ENCODE data around the gene ELL.

ELL gene

GRCh38 chr19:18439025-18439909, 82.6 kb downstream of the ELL start:
- TF ChIP-seq GATA2 (IDR thresholded peaks at IDR 0.05; ENCODE audit: low read depth, low read length) (no peak), GATA3 (IDR thresholded peaks at IDR 0.05; ENCODE audit: low read depth, low read length) (no peak)

DNA sequence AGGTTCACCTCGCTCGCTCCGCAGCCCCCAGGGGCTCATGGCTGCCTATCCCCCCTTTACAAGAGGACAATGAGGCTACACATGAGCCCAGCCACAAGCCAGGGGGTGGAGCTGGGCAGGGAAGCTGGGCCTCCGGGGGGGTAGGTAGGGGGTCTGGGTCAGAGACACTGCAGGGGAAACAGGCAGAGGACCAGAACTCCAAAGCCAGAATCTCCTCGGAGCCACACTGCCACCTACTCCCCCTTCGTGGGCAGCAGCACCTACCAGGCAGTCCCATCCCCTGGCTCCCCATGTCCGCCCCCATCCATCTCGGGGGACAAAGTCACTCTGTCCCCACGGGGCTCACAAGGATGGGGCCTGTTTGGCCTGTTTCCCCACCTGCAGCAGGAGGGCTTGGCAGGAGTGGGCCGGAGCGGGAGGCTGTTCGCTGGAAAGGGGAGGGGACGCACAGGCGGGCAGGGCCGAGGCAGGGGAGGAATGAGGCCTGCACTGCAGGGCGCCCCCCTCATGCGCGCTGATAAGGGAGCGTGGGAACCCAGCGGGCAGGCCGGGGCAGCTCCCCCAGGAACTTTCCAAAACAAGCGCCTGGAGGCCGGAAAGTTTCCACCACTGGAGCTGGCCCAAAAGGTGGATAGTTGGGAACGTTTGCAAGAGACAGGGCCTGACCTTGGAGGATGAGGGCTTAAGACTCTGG, 83.4 kb downstream of the ELL start:
- TF ChIP-seq GATA3 (IDR thresholded peaks at IDR 0.05; ENCODE audit: low read depth, low read length) (no peak), GATA2 (IDR thresholded peaks at IDR 0.05; ENCODE audit: low read depth, low read length) (no peak)

- no peak for TF ChIP-seq GATA2 (IDR thresholded peaks at IDR 0.05; ENCODE audit: low read depth, low read length)
- TF ChIP-seq GATA3 (IDR thresholded peaks at IDR 0.05; ENCODE audit: low read depth, low read length), result no peak
Measured at GRCh38 chr19:18437491-18438330, 84.2 kb downstream of the ELL start, which contains the start of gene ISYNA1. TSS of gene ISYNA1 (minus strand) at chr19:18438133. CDS start at chr19:18437979, 154 bp downstream.

GRCh38 chr19:18436671-18437490, 85.0 kb downstream of the ELL start:
- TF ChIP-seq GATA3 (IDR thresholded peaks at IDR 0.05; ENCODE audit: low read depth, low read length) (no peak), GATA2 (IDR thresholded peaks at IDR 0.05; ENCODE audit: low read depth, low read length) (no peak)

DNA sequence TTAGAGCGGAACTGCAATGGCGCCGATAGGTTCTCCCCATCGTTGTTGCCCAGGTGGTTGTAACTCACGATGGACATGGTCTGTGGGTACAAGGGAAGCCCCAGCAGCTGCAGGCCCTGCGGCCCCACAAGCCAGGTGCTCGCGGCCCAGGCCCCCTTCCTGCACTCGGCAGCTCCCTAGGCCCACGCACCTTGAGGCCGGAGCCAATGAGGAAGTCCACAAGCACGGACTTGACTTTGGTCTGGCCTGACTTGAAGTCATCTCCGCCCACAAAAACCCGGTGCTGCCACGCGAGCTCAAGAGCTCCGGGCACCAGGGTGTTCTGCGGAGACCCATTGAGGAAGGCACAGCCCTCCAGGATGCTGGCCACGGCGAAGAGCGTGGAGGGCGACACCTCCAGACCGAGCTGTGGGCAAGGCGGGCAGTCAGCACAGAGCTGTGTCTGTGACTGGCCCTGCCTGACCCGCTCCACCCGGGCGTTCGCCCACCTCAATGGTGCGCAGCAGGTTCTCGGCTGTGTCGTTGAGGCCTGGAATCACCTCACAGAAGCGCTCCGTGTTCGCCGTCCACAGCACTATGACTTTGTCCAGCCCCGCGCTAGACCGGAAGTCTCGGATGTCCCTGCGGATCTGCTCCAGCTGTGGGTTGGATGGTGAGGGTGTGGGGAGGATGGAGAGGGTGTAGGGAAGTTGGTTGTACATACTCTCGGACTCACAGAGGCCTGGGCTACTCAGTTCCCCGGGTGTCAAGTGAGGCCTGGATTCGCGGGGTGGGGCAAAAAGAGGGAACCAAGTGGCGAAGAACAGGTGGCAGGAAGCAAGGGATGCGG, 85.8 kb downstream of the ELL start:
- TF ChIP-seq GATA2 (IDR thresholded peaks at IDR 0.05; ENCODE audit: low read depth, low read length), result no peak
- TF ChIP-seq GATA3 (IDR thresholded peaks at IDR 0.05; ENCODE audit: low read depth, low read length), result no peak

DNA sequence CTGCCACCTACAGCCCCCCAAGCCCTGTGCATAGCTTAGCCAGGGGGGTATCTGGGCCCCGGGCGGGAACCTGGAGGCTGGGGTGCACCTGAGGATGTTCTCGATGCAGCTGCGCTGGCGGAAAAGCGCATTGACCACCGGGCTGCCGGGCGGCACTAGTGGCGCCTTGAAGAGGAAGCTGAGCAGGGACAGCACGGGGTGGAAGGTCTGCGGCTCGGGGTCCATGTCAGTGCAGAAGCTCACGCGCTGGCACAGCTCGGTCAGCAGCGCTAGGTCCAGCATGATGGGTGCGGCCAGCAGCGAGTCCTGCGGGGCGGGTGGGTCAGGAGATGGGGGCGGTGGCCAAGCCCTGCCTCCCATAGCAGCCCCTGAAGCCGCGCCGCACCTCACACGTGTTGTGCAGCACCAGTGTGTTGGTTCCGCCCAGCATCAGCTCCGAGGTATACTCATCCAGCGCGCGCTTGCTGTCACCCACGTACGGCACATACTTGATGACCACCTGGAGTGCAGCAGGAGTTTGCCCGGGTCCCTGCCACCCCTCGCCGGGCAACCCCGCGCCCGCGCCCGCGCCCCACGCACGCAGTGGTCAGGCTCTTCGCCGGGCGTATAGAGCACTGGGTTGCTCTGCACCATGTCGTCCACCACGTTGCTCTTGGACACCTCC, 86.6 kb downstream of the ELL start:
- TF ChIP-seq GATA2 (IDR thresholded peaks at IDR 0.05; ENCODE audit: low read depth, low read length) (no peak), GATA3 (IDR thresholded peaks at IDR 0.05; ENCODE audit: low read depth, low read length) (no peak)

DNA sequence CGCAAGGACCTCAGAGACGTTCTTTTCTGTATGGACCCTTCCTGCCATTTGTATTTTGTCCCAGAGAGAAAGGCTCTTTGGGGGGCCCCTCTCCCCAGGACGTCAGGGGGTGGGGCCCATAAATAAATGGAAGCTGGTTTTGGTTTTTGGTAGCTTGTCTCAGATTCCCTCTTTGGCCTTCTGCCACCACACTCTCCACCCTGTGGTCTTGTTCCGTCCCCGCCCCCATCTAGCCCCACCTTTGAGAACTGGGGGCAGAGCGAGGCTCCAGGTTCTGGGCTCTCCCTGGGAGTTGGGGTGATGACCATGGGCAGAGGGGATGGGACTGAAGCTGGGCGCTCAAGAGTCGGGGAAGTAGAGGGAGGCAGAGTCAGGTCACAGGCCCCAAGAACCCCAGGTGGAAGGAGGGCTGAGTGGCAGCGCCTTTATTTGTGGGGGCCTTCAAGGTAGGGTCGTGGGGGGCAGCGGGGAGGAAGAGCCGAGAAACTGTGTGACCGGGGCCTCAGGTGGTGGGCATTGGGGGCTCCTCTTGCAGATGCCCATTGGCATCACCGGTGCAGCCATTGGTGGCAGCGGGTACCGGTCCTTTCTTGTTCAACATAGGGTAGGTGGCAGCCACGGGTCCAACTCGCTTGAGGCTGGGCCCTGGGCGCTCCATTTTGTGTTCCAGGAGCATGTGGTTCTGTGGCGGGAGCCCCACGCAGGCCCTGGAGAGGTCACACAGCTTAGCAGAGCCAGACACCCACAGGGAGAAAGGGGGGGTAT, 87.3 kb downstream of the ELL start:
- TF ChIP-seq GATA3 (IDR thresholded peaks at IDR 0.05; ENCODE audit: low read depth, low read length) (no peak), GATA2 (IDR thresholded peaks at IDR 0.05; ENCODE audit: low read depth, low read length) (no peak)

DNA sequence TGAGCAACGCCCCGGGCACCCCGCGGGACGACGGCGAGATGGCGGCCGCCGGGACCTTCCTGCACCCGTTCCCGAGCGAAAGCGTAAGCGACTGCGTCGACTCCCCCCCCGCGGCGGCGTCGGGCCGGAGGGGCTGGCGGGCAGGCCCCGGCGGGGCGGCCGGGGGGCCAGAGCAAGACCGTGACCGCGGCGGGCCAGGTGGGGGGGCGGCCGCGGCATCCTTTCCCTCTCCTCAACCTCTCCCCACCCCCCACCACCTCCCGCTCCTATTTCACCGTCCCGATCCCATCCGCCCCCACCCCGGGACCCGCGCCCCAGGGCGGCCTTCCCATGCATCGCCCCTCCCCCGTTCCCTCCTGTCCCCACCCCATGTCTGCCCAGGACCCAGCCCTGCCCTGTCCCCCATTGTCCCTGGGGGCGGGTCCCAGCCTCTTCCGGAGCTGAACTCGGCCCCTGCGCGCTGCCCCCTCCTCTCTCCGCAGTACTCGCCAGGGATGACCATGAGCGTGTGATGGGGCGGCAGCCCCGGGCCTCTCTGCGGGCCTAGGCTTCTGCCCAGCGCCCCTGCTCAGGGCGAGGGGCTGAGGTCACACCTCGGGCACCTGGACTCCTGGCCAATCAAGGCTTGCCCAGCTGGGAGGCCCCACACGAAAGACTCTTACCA, 88.0 kb downstream of the ELL start:
- TF ChIP-seq GATA3 (IDR thresholded peaks at IDR 0.05; ENCODE audit: low read depth, low read length), result no peak
- TF ChIP-seq GATA2 (IDR thresholded peaks at IDR 0.05; ENCODE audit: low read depth, low read length), result no peak

- no peak for TF ChIP-seq GATA3 (IDR thresholded peaks at IDR 0.05; ENCODE audit: low read depth, low read length)
- TF ChIP-seq GATA2 (IDR thresholded peaks at IDR 0.05; ENCODE audit: low read depth, low read length), result no peak
Measured at GRCh38 chr19:18433015-18433691, 88.7 kb downstream of the ELL start.

- no peak for TF ChIP-seq GATA2 (IDR thresholded peaks at IDR 0.05; ENCODE audit: low read depth, low read length)
- no peak for TF ChIP-seq GATA3 (IDR thresholded peaks at IDR 0.05; ENCODE audit: low read depth, low read length)
Measured at GRCh38 chr19:18432275-18433014, 89.4 kb downstream of the ELL start.

Data from SH-SY5Y (cell line).